Cardiac septum (tissue), 1 donor: ENCODE results near the gene TXNDC2. TPM values are rescaled to one million over a fixed set of nuclear protein-coding genes. Genes with fewer than 3 reads are reported as not detected.

Experiments used
- DNase-seq: peaks from one replicate; pipeline ENCODE4 v3.0.0-alpha.2; 2020; ENCODE audit warnings: low spot score
- intact Hi-C: fragments of 100-400 bp; cut with DNase I; formaldehyde crosslinking; loops from one replicate; pipeline ENCODE4 v1.14.0; 2022
- total RNA-seq: library from RNA; stranded (reverse); fragmentation: NEBNext Ultra II Directional; extraction: Animal tissue kit (Norgen Biotek cat#: 25700); gene quantifications from one replicate; pipeline ENCODE4 v1.2.1, GENCODE V29; 2021
- donor health status: DM: no; HTN: no; CAD: no.

The TXNDC2 gene
- total RNA-seq, 1 donor from 2014 or later, result not detected

DNA sequence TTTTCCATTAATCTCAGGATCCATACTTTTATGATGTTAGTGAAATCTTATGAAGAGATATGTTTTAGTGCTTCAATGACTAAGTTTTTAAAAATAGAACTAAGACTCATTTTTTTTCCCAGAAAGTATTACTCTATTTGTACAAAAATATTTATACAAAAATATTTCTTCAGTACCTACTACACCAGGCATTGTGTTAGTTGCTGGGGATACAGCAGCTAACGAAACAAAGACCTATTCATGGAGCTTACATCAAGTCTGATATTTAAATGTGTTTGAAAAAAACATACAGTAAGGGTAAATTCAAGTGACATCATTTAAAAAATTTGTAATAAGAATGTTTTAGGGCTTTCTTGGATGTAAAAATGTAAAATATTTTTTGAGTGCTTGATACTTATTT lies 39.6 kb downstream of the TXNDC2 start:
- no peak for DNase-seq
- intact Hi-C loops, result no loop called here

DNA sequence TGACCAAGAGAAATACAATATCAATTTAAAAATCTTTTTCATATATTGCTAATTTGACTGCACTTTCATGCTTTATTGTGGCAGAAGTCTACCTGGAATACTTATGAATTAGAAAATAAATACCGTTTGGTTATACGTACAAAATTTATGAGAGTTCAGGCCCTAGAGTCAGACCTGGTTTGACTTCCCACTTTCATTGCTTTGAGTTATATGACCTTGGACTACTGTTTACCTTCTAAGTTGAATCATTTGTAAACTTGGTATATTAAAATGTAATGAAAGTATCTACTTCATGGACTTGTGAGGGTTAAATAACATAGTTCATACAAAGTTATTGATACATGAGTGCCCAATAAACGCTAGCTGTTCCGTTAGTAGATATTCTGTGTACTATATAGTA lies 40.0 kb downstream of the TXNDC2 start:
- intact Hi-C loops, result no loop called here
- no peak for DNase-seq

DNA sequence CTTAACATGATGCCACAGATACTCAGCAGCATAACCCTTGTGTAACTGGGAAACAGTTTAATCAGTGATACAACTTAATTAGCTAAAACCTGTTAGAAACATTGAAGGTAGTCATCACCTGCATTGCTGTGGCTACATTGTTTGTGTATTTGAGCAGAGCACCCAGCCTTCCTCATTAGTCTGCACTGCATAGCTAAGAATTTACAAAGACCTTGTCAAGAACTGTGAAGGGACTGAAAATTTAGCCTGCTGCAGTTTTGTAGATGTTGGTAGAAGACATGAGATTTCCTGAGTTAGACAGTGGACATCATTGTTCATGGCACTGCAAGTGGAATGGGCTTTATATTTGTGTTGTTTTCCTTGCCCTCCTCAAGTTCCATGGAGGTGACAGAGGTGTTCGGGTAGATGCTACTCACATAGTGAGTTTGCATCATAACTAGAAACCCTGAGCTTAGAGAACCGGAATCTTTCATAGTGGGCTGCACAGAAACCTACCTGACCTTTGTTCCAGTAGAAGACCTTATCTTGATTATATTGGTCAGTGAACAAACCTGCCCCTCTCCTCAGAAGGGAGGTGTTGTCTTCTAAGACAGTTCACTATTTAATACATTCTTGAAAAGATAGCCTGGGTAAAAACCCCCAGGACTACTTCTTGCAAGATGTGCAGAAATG lies 40.6 kb downstream of the TXNDC2 start:
- no peak for DNase-seq
- intact Hi-C loops, result no loop called here

DNA sequence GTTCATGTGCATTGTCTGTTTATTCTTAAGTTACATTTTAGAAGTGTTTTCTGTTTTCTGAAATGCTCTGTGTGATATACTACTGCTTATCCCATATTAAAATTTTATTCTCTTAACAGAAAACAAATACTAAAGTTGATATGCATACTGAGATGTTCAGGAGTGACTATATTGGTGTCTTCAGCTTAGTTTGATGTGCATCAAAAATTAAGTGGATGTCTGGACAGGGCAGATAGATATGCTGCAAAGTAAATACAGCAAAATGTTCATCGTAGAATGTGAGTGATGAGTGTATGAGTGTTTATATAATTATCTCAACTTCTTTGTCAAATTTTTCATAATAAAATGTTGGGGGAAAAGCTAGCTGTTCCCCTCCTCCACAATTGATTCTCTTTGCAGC lies 41.2 kb downstream of the TXNDC2 start:
- intact Hi-C loops, result no loop called here
- DNase-seq, result no peak

DNA sequence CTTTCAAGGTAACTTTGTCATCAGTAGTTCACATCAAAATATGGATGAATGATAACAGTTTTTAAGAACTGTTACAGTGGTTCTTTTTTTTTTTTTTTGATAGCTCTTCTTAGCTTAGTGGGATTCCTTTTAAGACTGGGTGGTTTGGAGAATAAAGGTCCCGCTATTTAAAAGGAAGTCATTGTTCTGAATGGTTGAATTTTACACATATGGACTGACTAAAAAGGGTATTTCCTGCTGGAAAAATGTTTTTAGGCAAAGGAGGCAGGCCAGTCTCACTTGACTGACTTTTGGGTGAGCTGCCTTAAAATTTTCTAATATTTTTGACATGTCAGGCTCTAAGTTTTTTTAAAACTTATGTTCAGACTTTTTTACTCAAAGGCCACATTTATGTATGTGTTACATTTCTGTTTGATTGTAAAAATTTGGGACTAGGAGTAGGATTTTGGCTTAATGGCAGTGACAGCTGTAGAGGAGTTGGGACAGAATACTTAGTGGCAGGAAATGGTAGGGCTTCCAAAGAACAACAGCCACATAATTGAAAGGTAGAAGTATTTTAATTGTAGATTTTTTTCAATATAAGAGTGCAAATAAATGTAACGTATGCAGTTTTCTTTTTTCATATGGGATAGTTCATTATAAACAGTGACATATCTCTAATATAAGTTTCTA lies 41.8 kb downstream of the TXNDC2 start:
- intact Hi-C loops, result no loop called here
- no peak for DNase-seq

DNA sequence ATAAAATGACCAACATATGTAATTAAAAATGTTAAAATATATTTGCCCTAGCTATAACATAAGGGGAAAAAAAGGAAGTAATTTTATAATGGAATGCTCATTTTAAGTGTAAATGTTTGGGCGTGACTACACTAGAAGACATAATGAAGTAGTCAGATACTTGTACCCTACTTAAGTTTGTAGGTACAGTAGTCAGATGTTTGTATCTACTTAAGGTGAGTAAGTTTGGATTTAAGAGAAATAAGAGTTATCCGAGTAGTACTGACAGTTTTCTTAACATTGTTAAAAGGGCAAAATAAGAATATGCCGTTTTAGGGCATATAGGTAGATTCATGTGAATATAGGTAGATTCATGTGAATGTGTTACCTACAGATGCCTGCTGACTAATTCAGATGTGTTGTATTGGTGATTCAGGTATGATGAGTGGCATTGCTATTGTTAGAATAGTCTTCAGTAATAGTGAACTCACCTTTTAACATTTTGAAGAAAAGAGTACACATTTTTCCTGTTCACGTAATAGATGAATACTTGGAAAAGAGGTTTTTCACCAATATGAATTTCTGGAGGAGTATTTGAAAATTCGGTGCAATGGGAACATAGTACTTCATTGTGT lies 43.0 kb downstream of the TXNDC2 start:
- intact Hi-C loops, result no loop called here
- DNase-seq, result no peak

DNA sequence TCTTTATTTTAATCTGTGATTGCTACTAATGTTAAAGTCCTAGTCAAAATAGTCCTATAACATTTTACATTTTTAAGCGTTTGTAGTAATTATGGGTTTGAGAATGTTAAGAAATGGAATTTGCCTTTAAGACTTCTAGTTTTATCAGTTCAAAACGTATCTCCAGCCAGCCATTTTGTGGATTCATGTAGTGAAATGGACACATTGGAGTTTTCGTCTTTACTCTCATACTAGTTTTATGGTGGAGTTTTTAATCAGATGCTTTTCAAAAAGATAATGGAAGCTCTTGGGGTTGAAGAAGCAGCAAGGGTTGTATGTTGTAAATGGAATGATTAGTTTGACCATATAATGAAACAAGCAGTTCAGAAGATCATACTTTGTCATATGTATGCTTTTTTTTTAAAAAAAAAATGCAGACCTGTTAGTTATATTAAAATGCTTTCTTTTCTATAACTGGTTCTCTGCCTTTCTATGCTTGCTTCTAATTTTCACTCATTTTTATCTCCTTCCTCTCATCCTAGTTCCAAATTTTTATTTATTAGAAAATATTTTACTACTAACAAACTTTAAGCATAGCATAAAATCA lies 44.6 kb downstream of the TXNDC2 start:
- DNase-seq, result no peak
- intact Hi-C loops, result no loop called here

DNA sequence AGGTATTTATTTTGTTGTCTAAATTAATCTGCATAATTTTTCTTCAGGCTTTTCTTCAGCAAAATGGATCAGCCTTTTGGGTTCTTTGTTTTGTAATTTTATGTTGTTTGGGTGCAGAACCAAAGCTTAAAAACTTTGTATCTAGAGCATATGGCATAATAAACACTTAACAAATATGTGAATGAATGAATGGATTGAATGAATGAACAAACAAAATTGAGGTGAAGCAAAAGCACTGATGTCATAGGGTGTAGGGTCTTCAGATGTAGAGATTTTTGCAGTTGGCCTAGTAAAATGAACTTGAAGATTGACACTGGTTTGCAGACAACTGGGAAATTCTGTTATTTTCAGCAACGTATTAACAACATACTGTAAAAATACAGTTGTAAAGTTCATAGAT lies 45.4 kb downstream of the TXNDC2 start:
- intact Hi-C loops, result no loop called here
- DNase-seq, result no peak

DNA sequence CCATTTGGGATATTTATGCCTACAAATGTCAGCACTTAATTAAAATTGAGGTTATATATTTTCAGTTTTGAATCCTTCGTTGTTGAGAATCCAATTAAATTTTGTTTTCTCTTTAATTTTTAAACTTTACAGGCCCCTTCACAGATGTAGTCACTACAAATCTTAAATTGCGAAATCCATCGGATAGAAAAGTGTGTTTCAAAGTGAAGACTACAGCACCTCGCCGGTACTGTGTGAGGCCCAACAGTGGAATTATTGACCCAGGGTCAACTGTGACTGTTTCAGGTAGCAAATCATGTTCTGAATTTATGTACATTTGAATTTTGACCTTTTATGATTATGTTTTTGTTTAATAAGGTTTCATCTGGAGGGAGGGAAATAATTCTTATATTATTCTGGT lies 45.9 kb downstream of the TXNDC2 start:
- intact Hi-C loops, result no loop called here
- no peak for DNase-seq

DNA sequence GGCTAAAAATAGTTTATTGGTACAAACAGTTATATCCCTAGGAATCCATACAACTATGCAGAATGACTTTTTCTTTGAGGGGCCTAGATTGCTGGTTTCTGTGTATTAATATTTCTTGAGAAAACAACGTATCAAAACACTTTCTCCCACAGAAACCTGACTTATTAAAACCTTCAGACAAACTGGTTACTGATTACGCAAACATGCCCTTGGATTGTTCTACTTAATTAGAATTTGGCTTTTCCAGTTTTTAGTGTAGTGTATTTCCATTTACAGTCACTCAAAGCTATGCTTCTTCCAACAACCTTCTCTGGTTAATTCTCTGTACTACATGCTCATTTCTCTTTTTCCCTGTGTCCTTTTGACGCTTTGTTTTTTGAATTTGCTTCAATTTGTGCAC lies 48.1 kb downstream of the TXNDC2 start:
- intact Hi-C loops, result no loop called here
- no peak for DNase-seq

DNA sequence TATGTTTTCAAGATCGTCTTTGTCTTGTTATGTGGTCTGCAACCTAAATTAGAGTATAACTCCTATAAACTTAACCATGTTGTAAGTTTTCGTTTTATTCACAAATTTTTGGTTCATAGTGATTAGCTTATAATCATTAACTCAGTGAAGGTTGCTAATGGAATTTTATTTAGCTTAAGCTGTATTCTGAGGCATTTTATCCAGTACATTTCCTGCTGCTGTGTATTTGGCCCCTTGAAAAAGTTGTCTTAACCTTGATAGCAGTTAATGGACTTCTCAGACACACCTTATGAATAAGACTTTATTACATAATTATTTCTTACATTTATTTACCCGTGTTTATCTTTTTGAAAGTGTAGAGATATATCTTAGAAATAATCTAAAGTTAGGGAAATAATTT lies 48.5 kb downstream of the TXNDC2 start:
- DNase-seq, result no peak
- intact Hi-C loops, result no loop called here

Other genes starting within 250 kb of the TXNDC2 start
- 32.2 TPM for gene RAB31, start 177.7 kb upstream of the TXNDC2 start, total RNA-seq
- gene VAPA, start 28.0 kb downstream of the TXNDC2 start, total RNA-seq, result 232 TPM